Measurements from ENCODE around the gene CEP290.

CEP290 gene, protein sequence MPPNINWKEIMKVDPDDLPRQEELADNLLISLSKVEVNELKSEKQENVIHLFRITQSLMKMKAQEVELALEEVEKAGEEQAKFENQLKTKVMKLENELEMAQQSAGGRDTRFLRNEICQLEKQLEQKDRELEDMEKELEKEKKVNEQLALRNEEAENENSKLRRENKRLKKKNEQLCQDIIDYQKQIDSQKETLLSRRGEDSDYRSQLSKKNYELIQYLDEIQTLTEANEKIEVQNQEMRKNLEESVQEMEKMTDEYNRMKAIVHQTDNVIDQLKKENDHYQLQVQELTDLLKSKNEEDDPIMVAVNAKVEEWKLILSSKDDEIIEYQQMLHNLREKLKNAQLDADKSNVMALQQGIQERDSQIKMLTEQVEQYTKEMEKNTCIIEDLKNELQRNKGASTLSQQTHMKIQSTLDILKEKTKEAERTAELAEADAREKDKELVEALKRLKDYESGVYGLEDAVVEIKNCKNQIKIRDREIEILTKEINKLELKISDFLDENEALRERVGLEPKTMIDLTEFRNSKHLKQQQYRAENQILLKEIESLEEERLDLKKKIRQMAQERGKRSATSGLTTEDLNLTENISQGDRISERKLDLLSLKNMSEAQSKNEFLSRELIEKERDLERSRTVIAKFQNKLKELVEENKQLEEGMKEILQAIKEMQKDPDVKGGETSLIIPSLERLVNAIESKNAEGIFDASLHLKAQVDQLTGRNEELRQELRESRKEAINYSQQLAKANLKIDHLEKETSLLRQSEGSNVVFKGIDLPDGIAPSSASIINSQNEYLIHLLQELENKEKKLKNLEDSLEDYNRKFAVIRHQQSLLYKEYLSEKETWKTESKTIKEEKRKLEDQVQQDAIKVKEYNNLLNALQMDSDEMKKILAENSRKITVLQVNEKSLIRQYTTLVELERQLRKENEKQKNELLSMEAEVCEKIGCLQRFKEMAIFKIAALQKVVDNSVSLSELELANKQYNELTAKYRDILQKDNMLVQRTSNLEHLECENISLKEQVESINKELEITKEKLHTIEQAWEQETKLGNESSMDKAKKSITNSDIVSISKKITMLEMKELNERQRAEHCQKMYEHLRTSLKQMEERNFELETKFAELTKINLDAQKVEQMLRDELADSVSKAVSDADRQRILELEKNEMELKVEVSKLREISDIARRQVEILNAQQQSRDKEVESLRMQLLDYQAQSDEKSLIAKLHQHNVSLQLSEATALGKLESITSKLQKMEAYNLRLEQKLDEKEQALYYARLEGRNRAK (N-terminal part only)

DNA sequence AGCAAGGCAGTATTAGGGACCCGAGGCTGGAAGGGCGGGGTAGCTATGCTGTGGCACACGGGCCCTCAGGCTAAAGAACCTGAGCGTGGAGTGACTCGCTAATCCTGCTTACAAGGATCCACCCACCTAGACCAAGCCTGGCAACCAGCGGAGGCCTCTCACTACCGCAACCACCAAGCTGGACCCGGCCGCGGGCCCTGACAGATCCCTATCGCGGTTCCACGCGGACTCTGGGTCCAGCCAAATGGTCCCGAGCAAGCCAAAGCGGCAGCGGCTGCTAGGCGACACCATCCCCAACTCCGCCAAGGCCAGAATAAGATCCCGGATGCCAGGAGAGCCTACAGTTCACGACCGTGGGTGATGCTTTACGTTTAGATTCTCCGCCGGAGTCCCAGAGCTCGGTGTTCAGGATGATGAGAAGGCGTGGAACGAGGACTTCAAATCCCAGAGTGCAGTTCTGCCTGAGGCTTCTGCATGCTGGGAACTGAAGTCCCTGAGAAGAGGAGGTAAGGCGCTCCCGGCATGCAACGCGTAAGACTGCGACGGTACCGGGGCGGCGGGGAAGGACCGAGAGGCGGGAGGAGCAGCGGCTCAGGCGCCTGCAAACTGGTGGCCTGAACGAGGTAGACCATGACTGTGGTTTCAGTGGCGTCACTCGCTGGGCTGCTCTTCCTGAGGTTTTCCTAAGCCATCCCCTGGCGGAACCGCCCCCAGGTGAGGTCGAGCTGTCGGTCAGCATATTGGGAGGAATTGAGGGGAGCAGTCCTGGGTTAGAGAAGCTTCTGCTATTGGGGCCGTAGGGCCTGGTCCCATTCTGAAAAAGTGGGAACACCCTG is at the start of gene CEP290, which contains the start of gene TMTC3:
TSS of gene CEP290 (minus strand) at position 315 of the 836 bp plus-strand sequence. CDS start 781 bp downstream, outside the sequence.
TSS of gene TMTC3 (plus strand) at position 534 of the 836 bp plus-strand sequence. CDS start 6,009 bp downstream, outside the sequence.
- DNase-seq (ENCODE audit: low read depth): peak; percentile 85

GRCh38 chr12:88188180-88188579 is 46.3 kb upstream of the CEP290 start:
- DNase-seq (ENCODE audit: low read depth): no peak

DNA sequence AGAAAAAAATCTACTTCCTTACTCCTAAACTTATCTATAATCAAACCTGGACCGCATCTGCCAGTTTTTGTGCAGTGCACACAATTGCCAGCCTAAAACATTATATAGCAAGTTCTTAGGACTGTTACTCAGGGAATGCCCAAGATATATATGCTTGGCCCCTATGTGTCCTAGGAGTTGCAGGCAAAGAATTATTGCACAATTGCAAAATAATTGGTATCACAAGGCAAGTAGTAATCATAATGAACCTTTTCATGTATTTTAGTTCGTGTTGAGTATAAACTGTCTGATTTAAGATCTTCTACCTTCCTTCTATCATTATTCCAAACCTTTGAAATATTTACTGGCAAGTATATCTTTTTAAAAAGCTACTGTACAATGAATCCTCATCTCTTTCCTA is 45.7 kb upstream of the CEP290 start:
- DNase-seq (ENCODE audit: low read depth): no peak

GRCh38 chr12:88185988-88186387 is 44.1 kb upstream of the CEP290 start:
- no peak for DNase-seq (ENCODE audit: low read depth)

DNA sequence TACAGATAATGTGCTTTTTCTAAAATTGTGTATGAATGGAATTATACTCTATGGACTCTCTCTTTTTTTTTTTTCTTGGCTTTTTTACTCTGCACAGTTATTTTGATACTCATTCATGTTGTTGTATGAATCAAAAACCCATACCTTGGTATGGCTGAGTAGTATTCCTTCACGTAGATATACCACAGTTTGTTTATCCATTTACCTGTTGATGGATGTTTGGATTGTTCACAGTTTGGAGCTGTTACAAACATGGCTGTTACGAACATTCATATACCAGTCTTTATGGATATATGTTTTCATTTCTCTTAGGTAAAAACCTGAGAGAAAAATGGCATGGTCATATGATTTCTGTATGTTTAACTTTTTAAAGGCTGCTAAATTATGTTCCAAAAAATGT is 43.4 kb upstream of the CEP290 start:
- DNase-seq (ENCODE audit: low read depth): no peak

DNA sequence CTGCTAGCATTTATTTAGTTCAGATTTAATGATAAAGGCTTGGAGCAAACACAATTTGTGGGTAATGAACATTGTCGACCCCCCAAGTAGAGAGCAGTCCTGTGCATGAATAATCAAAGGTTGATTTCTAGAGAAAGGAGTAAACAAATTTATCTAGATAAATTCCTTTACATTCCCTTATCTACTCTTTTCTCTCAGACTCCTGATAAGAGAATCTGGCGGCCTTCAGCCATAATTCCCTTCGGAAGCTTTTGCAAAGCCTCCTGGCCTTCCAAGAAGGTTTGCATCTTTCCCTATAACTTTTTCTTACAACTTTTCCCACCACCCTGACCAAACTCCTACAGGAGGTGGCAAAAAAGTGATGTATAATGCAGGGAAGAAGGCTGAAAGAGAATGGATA is 42.3 kb upstream of the CEP290 start:
- DNase-seq (ENCODE audit: low read depth): no peak

DNA sequence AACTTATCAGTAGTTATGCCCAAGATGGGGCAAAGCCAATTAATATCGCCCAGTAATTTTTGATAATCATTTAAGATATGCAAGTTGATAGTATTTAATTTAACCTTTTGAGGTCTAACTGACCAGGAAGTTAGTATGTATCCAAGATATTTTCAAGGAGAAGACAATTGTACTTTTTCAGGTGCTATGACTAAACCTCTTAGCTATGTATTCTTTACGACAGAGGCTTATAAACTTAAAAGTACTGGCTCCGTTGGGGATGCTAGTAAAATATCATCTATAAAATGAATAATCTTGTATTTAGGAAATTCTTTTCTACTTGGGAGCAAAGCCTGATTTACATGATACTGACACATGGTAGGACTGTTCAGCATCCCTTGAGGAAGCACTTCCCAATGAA is 40.5 kb upstream of the CEP290 start:
- no peak for DNase-seq (ENCODE audit: low read depth)

DNA sequence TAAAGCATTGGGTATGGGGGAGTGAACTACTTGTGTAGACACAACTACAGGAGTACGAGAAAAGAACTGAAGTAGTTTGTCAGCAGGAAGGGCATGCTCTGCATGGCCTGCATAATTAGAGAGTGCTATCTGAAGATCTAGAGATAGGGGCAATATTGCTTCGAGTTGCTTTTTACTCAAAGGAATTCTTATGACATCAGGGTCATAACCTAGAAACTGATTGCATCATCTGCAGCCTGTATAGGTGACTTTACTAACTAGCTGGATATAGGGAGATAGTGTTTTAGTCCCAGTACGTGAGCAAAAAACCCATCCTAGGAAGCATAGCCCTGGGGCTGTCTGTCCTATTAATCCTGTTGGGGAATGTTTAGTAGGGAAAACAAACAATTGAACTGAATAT is 40.0 kb upstream of the CEP290 start:
- no peak for DNase-seq (ENCODE audit: low read depth)

DNA sequence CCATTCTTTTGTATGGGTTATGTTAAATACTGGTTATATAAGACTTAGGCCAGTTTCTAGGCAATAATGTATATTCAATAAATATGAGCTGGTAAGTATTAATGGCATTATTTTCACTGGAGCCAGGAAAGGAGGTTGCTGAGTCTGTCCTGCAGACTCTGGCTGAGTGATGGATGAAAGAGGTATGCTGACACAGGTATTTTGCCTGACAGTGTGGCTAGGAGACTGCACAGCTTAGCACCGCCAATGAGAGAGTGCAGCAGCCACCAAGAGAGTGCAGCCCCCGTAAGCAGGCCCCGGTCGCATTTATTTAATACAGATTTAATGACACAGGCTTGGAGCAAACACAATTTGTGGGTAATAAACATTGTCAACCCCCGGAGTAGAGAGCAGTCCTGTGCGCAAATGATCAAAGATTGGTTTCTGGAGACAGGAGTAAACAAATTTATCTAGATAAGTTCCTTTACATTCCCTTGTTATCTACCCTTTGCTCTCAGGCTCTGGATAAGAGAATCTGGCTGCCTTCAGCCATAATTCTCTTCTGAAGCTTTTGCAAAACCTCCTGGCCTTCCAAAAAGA is 37.6 kb upstream of the CEP290 start:
- DNase-seq (ENCODE audit: low read depth): no peak

DNA sequence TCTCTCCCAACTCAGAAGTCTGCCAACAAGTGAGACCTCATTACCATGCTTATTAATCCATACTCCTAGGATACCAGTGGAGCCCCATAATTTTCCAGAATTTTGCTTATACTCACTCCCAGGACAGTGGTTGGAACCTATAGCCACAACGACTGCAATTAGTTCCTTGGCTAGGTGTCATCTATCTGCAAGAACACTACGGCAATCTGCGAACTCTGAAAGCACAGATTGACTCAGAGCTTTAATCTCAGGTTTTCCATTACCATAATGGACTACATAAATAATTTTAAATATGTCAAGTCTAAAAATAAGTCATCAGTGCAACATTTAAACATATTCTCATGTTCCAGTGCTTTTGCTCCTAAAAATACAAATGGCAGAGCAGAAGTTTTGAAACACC is 33.7 kb upstream of the CEP290 start:
- DNase-seq (ENCODE audit: low read depth): no peak

DNA sequence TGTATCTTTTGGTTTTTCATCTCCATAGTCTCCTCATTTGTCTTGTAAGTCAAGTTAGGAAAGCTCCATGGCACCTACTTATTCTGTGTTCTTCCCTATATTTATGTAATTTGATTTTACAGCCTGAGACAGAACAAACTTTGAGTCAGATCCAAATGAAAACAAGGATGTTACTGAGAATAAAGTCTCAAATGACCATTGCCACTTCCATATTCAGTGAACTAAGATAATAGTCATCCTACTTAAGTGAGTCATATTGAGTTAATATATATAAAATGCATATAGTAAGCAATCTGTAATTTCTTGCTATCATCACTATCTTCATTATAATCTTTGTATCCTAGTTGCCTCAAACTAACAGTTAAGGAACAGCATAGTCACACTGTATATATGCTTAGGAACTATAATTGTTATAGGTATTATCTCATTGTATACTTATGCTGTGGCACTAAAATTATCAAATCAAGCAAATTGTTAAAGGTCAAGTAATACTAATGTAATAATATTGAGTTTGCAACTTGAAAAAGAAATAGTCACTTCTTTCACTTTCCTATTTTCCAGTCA is 31.0 kb upstream of the CEP290 start:
- DNase-seq (ENCODE audit: low read depth): no peak

DNA sequence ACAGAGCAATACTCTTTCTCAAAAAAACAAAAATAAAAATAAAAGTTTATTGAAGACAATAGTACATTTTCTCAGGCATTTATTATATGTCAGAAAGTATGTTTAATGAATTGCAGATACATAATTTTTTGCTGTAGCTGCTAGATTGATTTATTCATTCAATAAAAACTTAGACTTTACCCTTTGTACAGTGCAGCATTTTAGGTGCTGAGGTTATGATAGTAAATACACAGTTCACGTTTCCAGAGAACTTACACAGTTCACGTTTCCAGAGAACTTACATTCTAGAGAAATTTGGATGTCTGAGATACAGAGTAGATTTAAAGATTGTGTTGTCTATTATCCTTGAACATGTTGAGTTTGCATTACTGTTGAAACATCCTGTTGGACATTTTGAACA is 25.5 kb upstream of the CEP290 start:
- no peak for DNase-seq (ENCODE audit: low read depth)

DNA sequence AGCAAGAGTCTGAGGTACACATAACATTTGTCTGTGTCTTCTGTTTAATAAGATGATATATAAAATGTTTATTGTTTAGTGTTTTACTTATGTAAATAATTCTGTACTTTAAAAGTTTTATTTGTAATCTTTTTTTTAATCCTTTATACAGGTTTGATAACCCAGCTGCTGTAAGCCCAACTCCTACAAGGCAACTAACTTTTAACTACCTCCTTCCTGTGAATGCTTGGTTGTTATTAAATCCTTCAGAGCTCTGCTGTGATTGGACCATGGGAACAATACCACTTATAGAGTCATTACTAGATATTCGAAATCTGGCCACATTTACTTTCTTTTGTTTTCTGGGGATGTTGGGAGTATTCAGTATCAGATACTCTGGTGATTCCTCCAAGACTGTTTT is 24.3 kb upstream of the CEP290 start:
- no peak for DNase-seq (ENCODE audit: low read depth)

GRCh38 chr12:88163371-88163770 is 21.5 kb upstream of the CEP290 start:
- DNase-seq (ENCODE audit: low read depth): no peak

DNA sequence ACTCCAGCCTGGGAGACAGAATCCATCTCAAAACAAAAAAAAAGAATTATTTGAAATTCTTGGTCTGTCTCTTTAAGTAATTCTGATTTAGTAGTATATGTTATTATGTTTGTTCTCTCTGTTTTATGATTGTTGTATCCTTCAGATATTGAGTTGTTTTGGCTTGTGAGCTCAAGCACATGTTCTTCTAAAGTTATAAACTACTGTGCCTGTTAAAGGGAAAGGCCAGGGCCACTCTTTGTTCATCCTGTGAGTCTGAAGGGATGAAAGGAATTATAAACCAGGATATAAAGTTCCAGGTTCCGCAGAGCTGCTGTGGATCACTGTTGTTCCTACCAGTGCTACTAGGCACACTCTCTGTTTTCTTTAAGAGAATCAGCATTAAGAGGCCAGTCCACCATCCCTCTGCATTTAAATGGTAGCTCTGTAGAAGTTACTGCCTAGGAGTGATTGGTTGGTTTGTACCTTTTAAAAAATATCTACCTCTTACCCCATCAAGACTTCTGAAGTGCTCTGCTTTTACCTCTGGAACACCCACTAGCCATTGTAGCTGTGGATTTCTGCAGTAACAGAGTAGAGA is 14.3 kb upstream of the CEP290 start:
- DNase-seq (ENCODE audit: low read depth): no peak

DNA sequence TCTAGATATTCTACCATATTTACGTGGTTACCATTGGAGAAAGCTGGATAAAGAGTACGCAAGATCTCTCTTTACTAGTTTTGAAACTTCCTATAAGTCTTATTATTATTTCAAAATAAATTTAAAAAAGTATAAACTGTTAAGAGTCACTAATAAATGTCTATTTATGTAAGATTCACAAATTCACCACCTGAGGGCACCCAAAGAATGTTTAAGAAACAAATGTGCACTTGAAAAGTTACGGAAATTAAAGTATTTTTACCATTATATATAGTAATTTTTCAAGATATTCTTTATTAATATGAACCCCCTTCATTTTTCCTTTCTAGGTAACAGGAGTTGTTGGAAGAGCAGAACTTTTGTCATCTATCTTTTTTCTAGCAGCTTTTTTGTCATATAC is 12.1 kb upstream of the CEP290 start:
- DNase-seq (ENCODE audit: low read depth): no peak

DNA sequence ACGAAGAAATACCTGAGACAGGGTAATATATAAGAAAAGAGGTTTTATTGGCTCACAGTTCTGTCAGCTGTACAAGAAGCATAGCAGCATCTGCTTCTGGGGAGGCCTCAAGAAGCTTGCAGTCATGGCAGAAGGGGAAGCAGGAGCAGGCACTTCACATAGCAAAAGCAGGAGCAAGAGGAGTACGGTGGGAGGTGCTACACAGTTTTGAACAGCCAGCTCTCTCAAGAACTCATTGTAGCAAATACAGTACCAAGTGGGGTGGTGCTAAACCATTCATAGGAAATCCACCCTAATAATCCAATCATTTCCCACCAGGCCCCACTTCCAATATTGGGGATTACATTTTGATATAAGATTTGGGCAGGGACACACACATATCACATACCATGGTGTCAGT is 8.2 kb upstream of the CEP290 start:
- DNase-seq (ENCODE audit: low read depth): no peak

DNA sequence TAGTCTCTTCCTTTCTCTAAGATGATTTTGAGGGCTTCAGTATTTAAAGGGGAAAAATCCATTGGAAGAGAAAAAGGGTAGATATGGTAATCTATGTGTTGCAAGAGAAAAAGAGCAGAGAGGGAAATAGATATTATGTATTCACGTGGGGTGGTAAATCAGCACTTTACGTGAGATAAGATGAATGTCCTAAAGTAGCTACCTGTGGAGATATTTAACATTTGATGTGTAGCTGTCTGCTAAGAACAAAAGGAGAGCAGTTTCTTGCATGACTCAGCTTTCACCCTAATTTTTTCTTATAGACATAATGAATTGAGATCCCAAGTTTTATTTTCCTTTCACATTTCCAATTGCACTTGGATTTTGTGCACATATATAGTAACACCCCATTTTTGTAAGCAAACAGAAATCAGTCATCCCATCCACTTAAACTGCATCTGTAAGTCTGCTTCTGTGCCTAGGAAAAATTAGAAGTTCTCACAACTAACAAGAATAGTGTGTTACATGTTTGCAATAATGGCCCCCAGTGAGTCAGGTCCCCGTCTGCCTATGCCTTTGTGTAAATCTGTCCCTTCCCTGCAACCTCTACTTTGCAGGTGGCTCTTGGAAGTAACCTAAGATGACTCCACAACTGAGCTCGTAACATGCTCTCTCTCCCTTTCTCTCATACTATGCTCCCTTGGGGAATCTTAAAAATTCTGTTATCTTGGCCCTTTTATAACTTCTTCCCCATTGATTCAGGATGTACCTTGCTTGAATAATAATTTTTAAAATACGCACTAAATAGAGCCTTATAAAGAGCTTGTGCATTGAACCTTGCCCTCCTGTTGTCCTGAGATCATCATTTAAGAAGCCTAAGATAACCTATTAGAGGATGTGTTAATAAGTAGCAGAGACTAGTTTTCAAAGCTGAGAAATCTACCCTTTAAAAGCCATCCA is 3.9 kb upstream of the CEP290 start:
- DNase-seq (ENCODE audit: low read depth): no peak

Data from stimulated activated CD8-positive, alpha-beta memory T cell treated with anti-CD3 and anti-CD28 coated beads, Interleukin-15, amount 100 ng/mL, for 1 hour (primary cell).